Thyroid gland (tissue), 4 donors: Measurements from ENCODE around the gene FBXO2. TPM values are rescaled to one million over a fixed set of nuclear protein-coding genes. Genes with fewer than 3 reads are reported as not detected.

Experiments
- DNase-seq, 2 donors: peaks; one replicate each; pipeline ENCODE4 v3.0.0-alpha.2; 2019
- H3K27ac ChIP-seq, 3 donors: fragments of 200-600 bp; sonication (generic); 1 replicate in 2 of 3; 2 replicates in 1 of 3; pipeline ENCODE4 v1.5.1; 2016 to 2019; ENCODE audit warnings: mild to moderate bottlenecking in 1 of 3, moderate library complexity in 1 of 3
- H3K27me3 ChIP-seq: fragments of 200-600 bp; sonication (generic); one replicate; pipeline ENCODE4 v1.5.1; 2019
- H3K36me3 ChIP-seq, 2 donors: fragments of 200-600 bp; sonication (generic); one replicate each; pipeline ENCODE4 v1.5.1; 2016 to 2019
- H3K4me1 ChIP-seq, 2 donors: fragments of 200-600 bp; sonication (generic); one replicate each; pipeline ENCODE4 v1.5.1; 2017 to 2019
- H3K4me3 ChIP-seq, 3 donors: fragments of 200-600 bp; sonication (generic); replicated peaks in 1 of 3; 1 replicate in 2 of 3; 2 replicates in 1 of 3; pipeline ENCODE4 v1.5.1; 2016; ENCODE audit warnings: mild to moderate bottlenecking in 1 of 3
- H3K9me3 ChIP-seq: fragments of 200-600 bp; sonication (generic); one replicate; pipeline ENCODE4 v1.5.1; 2017
- CTCF ChIP-seq, 6 experiments: fragments of 200-600 bp in 3 of 6; fragments of 450-650 bp in 3 of 6; sonication (generic) in 3 of 6; IDR thresholded peaks; one replicate each; pipeline ENCODE4 v1.5.1; 2016 to 2019; ENCODE audit warnings: antibody characterized with exemption in 6 of 6, mild to moderate bottlenecking in 2 of 6, inconsistent platforms in 1 of 6, moderate library complexity in 1 of 6
- POLR2A ChIP-seq, 2 donors: fragments of 450-650 bp; IDR thresholded peaks; one replicate each; pipeline ENCODE4 v1.6.1; 2017; ENCODE audit warnings: antibody characterized with exemption in 2 of 2, mild to moderate bottlenecking in 2 of 2, moderate library complexity in 1 of 2
- WGBS, 2 donors: methylation state at CpG; one replicate each; pipeline ENCODE4 v1.1.5; 2017; 5-methylcytosine and 5-hydroxymethylcytosine counted together
- intact Hi-C: fragments of 100-400 bp; cut with DNase I; formaldehyde crosslinking; loops from one replicate; pipeline ENCODE4 v1.15.1; 2023
- total RNA-seq, 4 donors: library from RNA; depleted of rRNA; stranded (reverse); fragments of >200 nt; gene quantifications; one replicate each; pipeline ENCODE4 v1.2.3, GENCODE V29; 2016

FBXO2 gene
- 1 to 10 TPM; 4.3 to 9.9 (median 6.7) TPM for total RNA-seq

- TF ChIP-seq POLR2A (IDR thresholded peaks at IDR 0.05) (peak in 1 of 2 donors; percentile 19), CTCF (IDR thresholded peaks at IDR 0.05) (peak in 1 of 6 experiments; percentile 4)
- Histone ChIP-seq H3K4me1 (peaks cover 12 to 26% of the 10 kb centered on the region in 2 donors), H3K36me3 (peaks cover 0 to 3% of the 10 kb centered on the region in 2 donors), H3K27me3 (no peaks in the 10 kb centered on the region), H3K9me3 (no peaks in the 10 kb centered on the region), H3K27ac (peak within 1 kb of the TSS; percentile 41 to 68 (median 64)), H3K4me3 (peak within 1 kb of the TSS; percentile 26 to 85 (median 66))
- intact Hi-C loops, result loop anchor here (10.0 kb wide), 1 partner anchor 150 kb away; the partner anchor contains the start of genes CLCN6 and MTHFR
- WGBS, 2 donors, result 4 to 23% methylated on average over 12 to 17 of the region's 94 CpGs
- peak; percentile 71 to 78 for DNase-seq
These were observed at the start of gene FBXO2, which contains the start of gene FBXO44 for GRCh38 chr1:11654137-11654938. Gene FBXO2, minus strand, starts transcription at chr1:11654429. Its CDS starts 89 bp downstream, at chr1:11654340. Gene FBXO44, plus strand, starts transcription at chr1:11654877. Its CDS starts 959 bp downstream, at chr1:11655836.

GRCh38 chr1:11703357-11704193 is 49.3 kb upstream of the FBXO2 start:
- no peak for TF ChIP-seq CTCF (IDR thresholded peaks at IDR 0.05)
- no peak for TF ChIP-seq POLR2A (IDR thresholded peaks at IDR 0.05)
- DNase-seq, result no peak
- intact Hi-C loops, result no loop called here
- H3K36me3 ChIP-seq, result no peaks in the 10 kb centered on the region
- no peak overlapping the region for H3K27ac ChIP-seq
- WGBS, 2 donors, result 73% methylated on average over 6 to 8 of the region's 8 CpGs
- no peaks in the 10 kb centered on the region for H3K9me3 ChIP-seq
- no peaks in the 10 kb centered on the region for H3K27me3 ChIP-seq
- peaks cover 0 to 11% of the 10 kb centered on the region in 2 donors for H3K4me1 ChIP-seq
- no peak overlapping the region for H3K4me3 ChIP-seq

- no peaks in the 10 kb centered on the region for H3K27me3 ChIP-seq
These were observed 48.0 kb upstream of the FBXO2 start for GRCh38 chr1:11701981-11702803.

GRCh38 chr1:11701551-11701961 is 47.3 kb upstream of the FBXO2 start:
- no peaks in the 10 kb centered on the region for H3K27me3 ChIP-seq
- H3K36me3 ChIP-seq, result no peaks in the 10 kb centered on the region
- H3K4me3 ChIP-seq, result no peak overlapping the region
- TF ChIP-seq CTCF (IDR thresholded peaks at IDR 0.05) (no peak), POLR2A (IDR thresholded peaks at IDR 0.05) (no peak)
- peak in 1 of 2 donors; percentile 2 for DNase-seq
- H3K9me3 ChIP-seq, result no peaks in the 10 kb centered on the region
- no peak overlapping the region for H3K27ac ChIP-seq
- intact Hi-C loops, result no loop called here
- no peaks in the 10 kb centered on the region for H3K4me1 ChIP-seq
- WGBS, 2 donors, result 16 to 37% methylated on average over 14 to 15 of the region's 15 CpGs

More at GRCh38 chr1:11701981-11702803, 48.0 kb upstream of the FBXO2 start:
- Histone ChIP-seq H3K9me3 (no peaks in the 10 kb centered on the region), H3K4me1 (peaks cover 0 to under 1% of the 10 kb centered on the region in 2 donors), H3K27ac (no peak overlapping the region), H3K4me3 (no peak overlapping the region), H3K36me3 (no peaks in the 10 kb centered on the region)
- WGBS, 2 donors, result 81% methylated on average over 15 of the region's 15 CpGs
- intact Hi-C loops, result no loop called here
- TF ChIP-seq CTCF (IDR thresholded peaks at IDR 0.05) (no peak), POLR2A (IDR thresholded peaks at IDR 0.05) (no peak)
- DNase-seq, result no peak
